Activated CD4-positive, alpha-beta memory T cell treated with anti-CD3 and anti-CD28 coated beads for 36 hours (primary cell): ENCODE measurements around the gene CEBPE. TPM values are rescaled to one million over a fixed set of nuclear protein-coding genes. Genes with fewer than 3 reads are reported as not detected.

Source experiments
- CTCF ChIA-PET: fragments of 350-600 bp; sonication (Branson Sonifier 250); formaldehyde crosslinking; loops from one replicate; lab custom pipeline; 2021; ENCODE audit warnings: antibody characterized with exemption, inconsistent platforms; lab: Charles Lee
- POLR2A ChIA-PET: fragments of 350-600 bp; sonication (Branson Sonifier 250); formaldehyde crosslinking; loops from one replicate; lab custom pipeline; 2021; ENCODE audit warnings: antibody characterized with exemption; lab: Charles Lee
- DNase-seq: peaks from one replicate; pipeline ENCODE4 v3.0.0-alpha.2; 2020
- H3K27ac Mint-ChIP-seq: one replicate; pipeline ENCODE4 v1.8.0; 2021; ENCODE audit warnings: mixed read lengths
- H3K27me3 Mint-ChIP-seq: one replicate; pipeline ENCODE4 v1.8.0; 2021; ENCODE audit warnings: mixed read lengths
- H3K36me3 Mint-ChIP-seq: one replicate; pipeline ENCODE4 v1.8.0; 2021; ENCODE audit warnings: mixed read lengths
- H3K4me1 Mint-ChIP-seq: one replicate; pipeline ENCODE4 v1.8.0; 2021; ENCODE audit warnings: low read depth, mixed read lengths
- H3K4me3 Mint-ChIP-seq: one replicate; pipeline ENCODE4 v1.8.0; 2021; ENCODE audit warnings: mild to moderate bottlenecking, mixed read lengths
- H3K9me3 Mint-ChIP-seq: one replicate; pipeline ENCODE4 v1.8.0; 2021; ENCODE audit warnings: mixed read lengths
- intact Hi-C: fragments of 100-400 bp; cut with micrococcal nuclease; formaldehyde crosslinking; loops from one replicate; pipeline ENCODE4 v1.15.1; 2023
- total RNA-seq, 2 experiments: library from RNA; stranded (reverse); gene quantifications; one replicate each; pipeline ENCODE4 v1.2.3, GENCODE V29; 2021

Gene CEBPE
- total RNA-seq, 2 experiments from 2014 or later, result 0.19 to 0.34 TPM

DNA sequence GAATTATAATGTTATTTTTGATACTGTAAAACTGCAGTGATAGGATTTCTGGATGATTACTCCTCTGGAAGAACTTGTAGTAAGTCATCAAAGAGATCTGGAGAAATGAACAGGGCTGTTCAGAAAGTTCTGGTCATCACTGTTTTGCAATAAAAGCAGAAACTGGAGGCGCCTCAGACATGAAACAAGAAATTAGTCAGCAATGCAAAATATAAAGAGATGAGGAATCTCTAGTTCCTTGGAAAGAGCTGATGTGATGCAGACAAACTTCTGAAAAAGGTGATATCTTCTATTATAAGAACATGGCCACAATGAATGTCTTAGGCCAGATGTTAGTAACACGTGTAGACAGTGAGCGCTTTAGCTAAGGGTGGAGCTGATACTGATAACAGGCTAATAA lies 33.6 kb downstream of the CEBPE start:
- Mint-ChIP-seq H3K27ac (peak overlapping the region; percentile 90), H3K4me3 (peak overlapping the region; percentile 11), H3K36me3 (peaks cover 51% of the 10 kb centered on the region), H3K4me1 (peaks cover 44% of the 10 kb centered on the region), H3K9me3 (no peaks in the 10 kb centered on the region), H3K27me3 (no peaks in the 10 kb centered on the region)
- DNase-seq, result peak; percentile 29
- ChIA-PET POLR2A (interaction anchor here (0.6 to 2.3 kb wide), 4 partner anchors 9 to 62 kb away, joined by 3 to 13 read pairs (median 4); partner anchors contain the start of genes ACIN1 and C14orf119), CTCF (interaction anchor here (0.5 to 7.2 kb wide), 10 partner anchors 8 to 525 kb away, joined by 3 to 67 read pairs (median 4); partner anchors contain the start of genes ACIN1, C14orf119 and CDH24)
- intact Hi-C loops, result loop anchor here (1.0 kb wide), 1 partner anchor 10 kb away; the partner anchor contains the start of genes ACIN1 and C14orf119

DNA sequence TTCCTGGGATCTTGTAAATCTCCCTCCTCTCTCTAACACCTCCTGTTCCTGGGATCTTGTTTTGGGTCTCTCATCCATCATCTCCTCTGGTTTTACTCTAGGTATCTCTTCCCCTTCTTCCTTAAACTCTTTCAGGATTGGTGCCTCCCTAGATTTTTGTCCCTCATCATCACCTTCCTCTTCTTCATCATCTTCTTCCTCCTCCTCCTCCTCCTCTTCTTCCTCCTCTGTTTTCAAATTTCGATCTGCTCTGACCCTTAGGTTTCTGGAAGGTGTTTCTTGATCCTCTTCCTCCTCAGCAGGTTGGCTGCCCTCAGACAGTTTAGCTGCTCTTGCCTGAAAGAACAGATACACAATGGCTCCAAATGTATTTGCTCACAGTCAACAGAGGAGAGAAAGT lies 38.6 kb downstream of the CEBPE start:
- H3K9me3 Mint-ChIP-seq, result no peaks in the 10 kb centered on the region
- ChIA-PET CTCF (interaction anchor here (0.9 to 7.3 kb wide), 4 partner anchors 9 to 86 kb away, joined by 3 to 92 read pairs (median 9); no protein-coding TSS in a partner anchor), POLR2A (interaction anchor here (0.6 kb wide), 1 partner anchor 163 kb away, joined by 3 read pairs; no protein-coding TSS in a partner anchor)
- H3K4me3 Mint-ChIP-seq, result no peak overlapping the region
- no peak for DNase-seq
- peaks cover 50% of the 10 kb centered on the region for H3K36me3 Mint-ChIP-seq
- H3K4me1 Mint-ChIP-seq, result peaks cover 11% of the 10 kb centered on the region
- H3K27me3 Mint-ChIP-seq, result no peaks in the 10 kb centered on the region
- peak overlapping the region; percentile 15 for H3K27ac Mint-ChIP-seq
- intact Hi-C loops, result no loop called here

GRCh38 chr14:23079716-23080115 lies 39.3 kb downstream of the CEBPE start:
- intact Hi-C loops, result no loop called here
- peak overlapping the region; percentile 15 for H3K27ac Mint-ChIP-seq
- no peaks in the 10 kb centered on the region for H3K9me3 Mint-ChIP-seq
- peaks cover 5% of the 10 kb centered on the region for H3K4me1 Mint-ChIP-seq
- CTCF ChIA-PET, result interaction anchor here (0.9 to 7.3 kb wide), 3 partner anchors 8 to 12 kb away, joined by 3 to 92 read pairs (median 14); no protein-coding TSS in a partner anchor
- DNase-seq, result no peak
- no peak overlapping the region for H3K4me3 Mint-ChIP-seq
- POLR2A ChIA-PET, result interaction anchor here (1.1 kb wide), 1 partner anchor 13 kb away, joined by 3 read pairs; no protein-coding TSS in a partner anchor
- peaks cover 49% of the 10 kb centered on the region for H3K36me3 Mint-ChIP-seq
- H3K27me3 Mint-ChIP-seq, result no peaks in the 10 kb centered on the region

DNA sequence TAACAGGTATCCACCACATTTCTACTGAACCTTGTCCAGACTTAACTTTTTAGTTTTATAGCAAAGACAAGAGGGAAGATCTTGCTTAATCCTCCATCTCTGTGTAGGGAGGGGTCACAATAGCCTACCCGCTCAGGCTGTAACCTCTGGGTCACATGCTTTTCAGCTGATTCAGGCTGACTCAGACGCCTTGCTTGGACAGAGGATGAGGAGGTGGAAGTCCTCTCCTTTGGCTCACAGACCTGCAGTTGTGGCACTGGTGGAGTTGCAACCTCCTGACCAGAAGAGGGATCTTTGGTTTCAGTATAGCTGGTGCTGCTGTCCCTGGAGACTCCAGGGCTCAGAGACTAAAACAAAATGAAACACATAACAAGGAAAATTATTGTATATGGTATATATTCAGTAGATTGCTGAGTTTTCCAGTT lies 40.4 kb downstream of the CEBPE start:
- H3K4me3 Mint-ChIP-seq, result no peak overlapping the region
- POLR2A ChIA-PET, result interaction anchor here (1.1 kb wide), 1 partner anchor 14 kb away, joined by 3 read pairs; no protein-coding TSS in a partner anchor
- peaks cover 2% of the 10 kb centered on the region for H3K4me1 Mint-ChIP-seq
- CTCF ChIA-PET, result interaction anchor here (0.6 to 7.3 kb wide), 8 partner anchors 9 to 1229 kb away, joined by 3 to 92 read pairs (median 28); partner anchors contain the start of genes CDH24, CEBPE and CIDEB
- peaks cover 51% of the 10 kb centered on the region for H3K36me3 Mint-ChIP-seq
- intact Hi-C loops, result no loop called here
- H3K9me3 Mint-ChIP-seq, result no peaks in the 10 kb centered on the region
- DNase-seq, result no peak
- no peaks in the 10 kb centered on the region for H3K27me3 Mint-ChIP-seq
- H3K27ac Mint-ChIP-seq, result peak overlapping the region; percentile 28

- Mint-ChIP-seq H3K9me3 (no peaks in the 10 kb centered on the region), H3K4me1 (peaks cover 2% of the 10 kb centered on the region), H3K27me3 (no peaks in the 10 kb centered on the region), H3K4me3 (no peak overlapping the region), H3K36me3 (peaks cover 51% of the 10 kb centered on the region), H3K27ac (no peak overlapping the region)
- POLR2A ChIA-PET, result no interaction called here
- CTCF ChIA-PET, result interaction anchor here (0.6 to 7.3 kb wide), 22 partner anchors 10 to 1230 kb away, joined by 3 to 92 read pairs (median 11); partner anchors contain the start of genes ACIN1, AJUBA, C14orf119 and CDH24
- no peak for DNase-seq
- intact Hi-C loops, result no loop called here
Measured at GRCh38 chr14:23077962-23078361, 41.1 kb downstream of the CEBPE start.

DNA sequence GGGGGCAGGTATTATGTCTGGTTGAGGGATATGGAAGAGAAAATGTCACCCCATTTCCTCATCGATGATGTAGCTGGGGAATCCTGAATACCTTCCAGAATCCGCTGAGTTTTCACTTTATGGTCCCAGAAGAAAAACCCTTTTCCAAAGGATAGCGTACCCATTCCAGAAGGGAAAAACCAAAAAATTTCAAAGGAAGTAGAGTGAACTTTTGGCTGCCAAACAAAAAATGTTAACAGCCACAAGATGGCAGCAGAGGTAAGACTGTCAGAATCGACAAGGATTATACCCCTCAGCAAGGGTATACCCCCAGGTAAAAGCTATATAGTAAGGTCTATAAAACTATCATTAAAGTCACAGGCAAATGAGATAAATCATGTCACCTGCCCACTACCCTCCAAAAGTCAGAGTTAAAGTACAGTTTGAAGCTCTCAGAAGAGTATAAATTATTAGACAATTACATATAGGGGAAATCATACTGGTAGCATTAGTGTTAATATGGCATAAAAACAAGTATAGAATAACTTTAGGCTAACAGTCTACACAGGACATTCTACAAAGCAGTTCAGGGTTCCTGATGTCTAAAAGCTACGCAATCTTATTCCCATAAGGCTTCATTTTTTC lies 42.2 kb downstream of the CEBPE start:
- ChIA-PET POLR2A (interaction anchor here (1.5 kb wide), 1 partner anchor 9 kb away, joined by 4 read pairs; no protein-coding TSS in a partner anchor), CTCF (interaction anchor here (0.6 to 7.3 kb wide), 39 partner anchors 8 to 244 kb away, joined by 3 to 92 read pairs (median 6); partner anchors contain the start of genes ACIN1, AJUBA, C14orf119 and CDH24)
- DNase-seq, result no peak
- H3K4me1 Mint-ChIP-seq, result peaks cover 7% of the 10 kb centered on the region
- intact Hi-C loops, result loop anchor here (1.0 kb wide), 1 partner anchor 32 kb away; no protein-coding TSS in a partner anchor
- H3K27me3 Mint-ChIP-seq, result no peaks in the 10 kb centered on the region
- no peak overlapping the region for H3K27ac Mint-ChIP-seq
- no peak overlapping the region for H3K4me3 Mint-ChIP-seq
- peaks cover 52% of the 10 kb centered on the region for H3K36me3 Mint-ChIP-seq
- H3K9me3 Mint-ChIP-seq, result no peaks in the 10 kb centered on the region

- peaks cover 50% of the 10 kb centered on the region for H3K36me3 Mint-ChIP-seq
- H3K4me1 Mint-ChIP-seq, result peaks cover 23% of the 10 kb centered on the region
- intact Hi-C loops, result no loop called here
- no peak for DNase-seq
- no peaks in the 10 kb centered on the region for H3K9me3 Mint-ChIP-seq
- no peak overlapping the region for H3K27ac Mint-ChIP-seq
- no peak overlapping the region for H3K4me3 Mint-ChIP-seq
- H3K27me3 Mint-ChIP-seq, result no peaks in the 10 kb centered on the region
- ChIA-PET CTCF (interaction anchor here (1.0 to 5.2 kb wide), 4 partner anchors 13 to 45 kb away, joined by 3 to 65 read pairs (median 42); partner anchors contain the start of genes CDH24 and CEBPE), POLR2A (no interaction called here)
Measured at GRCh38 chr14:23074906-23075305, 44.1 kb downstream of the CEBPE start.

GRCh38 chr14:23071921-23072539 lies 47.0 kb downstream of the CEBPE start:
- ChIA-PET POLR2A (interaction anchor here (0.6 to 2.6 kb wide), 6 partner anchors 12 to 250 kb away, joined by 3 to 17 read pairs (median 4); partner anchors contain the start of genes ACIN1, C14orf119 and PRMT5), CTCF (interaction anchor here (0.5 to 5.2 kb wide), 15 partner anchors 9 to 229 kb away, joined by 3 to 65 read pairs (median 7); partner anchors contain the start of genes ACIN1, AJUBA, C14orf119 and CDH24)
- no peaks in the 10 kb centered on the region for H3K9me3 Mint-ChIP-seq
- H3K27ac Mint-ChIP-seq, result peak overlapping the region; percentile 88
- peaks cover 39% of the 10 kb centered on the region for H3K4me1 Mint-ChIP-seq
- no peaks in the 10 kb centered on the region for H3K27me3 Mint-ChIP-seq
- intact Hi-C loops, result loop anchor here (1.0 kb wide), 1 partner anchor 23 kb away; the partner anchor contains the start of genes ACIN1 and C14orf119
- peaks cover 45% of the 10 kb centered on the region for H3K36me3 Mint-ChIP-seq
- H3K4me3 Mint-ChIP-seq, result peak overlapping the region; percentile 94
- no peak for DNase-seq

- no peaks in the 10 kb centered on the region for H3K27me3 Mint-ChIP-seq
- no peaks in the 10 kb centered on the region for H3K9me3 Mint-ChIP-seq
- POLR2A ChIA-PET, result interaction anchor here (0.6 to 2.6 kb wide), 7 partner anchors 11 to 251 kb away, joined by 3 to 17 read pairs (median 3); partner anchors contain the start of genes ACIN1, C14orf119 and PRMT5
- H3K4me3 Mint-ChIP-seq, result peak overlapping the region; percentile 94
- DNase-seq, result peak; percentile 89
- H3K4me1 Mint-ChIP-seq, result peaks cover 39% of the 10 kb centered on the region
- peak overlapping the region; percentile 88 for H3K27ac Mint-ChIP-seq
- peaks cover 46% of the 10 kb centered on the region for H3K36me3 Mint-ChIP-seq
- CTCF ChIA-PET, result interaction anchor here (0.5 to 5.2 kb wide), 17 partner anchors 9 to 229 kb away, joined by 3 to 65 read pairs (median 7); partner anchors contain the start of genes ACIN1, AJUBA, C14orf119 and CDH24
- intact Hi-C loops, result loop anchor here (1.0 kb wide), 1 partner anchor 24 kb away; the partner anchor contains the start of genes ACIN1 and C14orf119
Measured at GRCh38 chr14:23071244-23071920, 47.7 kb downstream of the CEBPE start.

- H3K4me1 Mint-ChIP-seq, result peaks cover 44% of the 10 kb centered on the region
- ChIA-PET POLR2A (interaction anchor here (0.6 to 2.6 kb wide), 3 partner anchors 8 to 64 kb away, joined by 3 to 17 read pairs (median 3); partner anchors contain the start of genes ACIN1 and C14orf119), CTCF (interaction anchor here (0.8 to 5.2 kb wide), 17 partner anchors 8 to 230 kb away, joined by 3 to 65 read pairs (median 7); partner anchors contain the start of genes ACIN1, AJUBA, C14orf119 and CDH24)
- intact Hi-C loops, result loop anchor here (1.0 kb wide), 1 partner anchor 25 kb away; the partner anchor contains the start of genes ACIN1 and C14orf119
- peaks cover 49% of the 10 kb centered on the region for H3K36me3 Mint-ChIP-seq
- H3K27ac Mint-ChIP-seq, result peak overlapping the region; percentile 88
- no peaks in the 10 kb centered on the region for H3K27me3 Mint-ChIP-seq
- H3K4me3 Mint-ChIP-seq, result peak overlapping the region; percentile 94
- no peaks in the 10 kb centered on the region for H3K9me3 Mint-ChIP-seq
- no peak for DNase-seq
Measured at GRCh38 chr14:23070262-23071129, 48.6 kb downstream of the CEBPE start.
